GM12873 (cell line): ENCODE measurements around the gene ACTL6B.

Experiments
- TF ChIP-seq, protein P1 (sequence below): IDR thresholded peaks from 2 replicates; pipeline ENCODE4 v1.5.1; 2012; ENCODE audit warnings: low read depth, mild to moderate bottlenecking, moderate library complexity, low read length, control low read depth; ENCODE audit not compliant: insufficient read depth; ENCODE audit errors: missing control alignments

ACTL6B gene

GRCh38 chr7:100676501-100677306 is 20.5 kb upstream of the ACTL6B start:
- TF ChIP-seq, protein P1, sequence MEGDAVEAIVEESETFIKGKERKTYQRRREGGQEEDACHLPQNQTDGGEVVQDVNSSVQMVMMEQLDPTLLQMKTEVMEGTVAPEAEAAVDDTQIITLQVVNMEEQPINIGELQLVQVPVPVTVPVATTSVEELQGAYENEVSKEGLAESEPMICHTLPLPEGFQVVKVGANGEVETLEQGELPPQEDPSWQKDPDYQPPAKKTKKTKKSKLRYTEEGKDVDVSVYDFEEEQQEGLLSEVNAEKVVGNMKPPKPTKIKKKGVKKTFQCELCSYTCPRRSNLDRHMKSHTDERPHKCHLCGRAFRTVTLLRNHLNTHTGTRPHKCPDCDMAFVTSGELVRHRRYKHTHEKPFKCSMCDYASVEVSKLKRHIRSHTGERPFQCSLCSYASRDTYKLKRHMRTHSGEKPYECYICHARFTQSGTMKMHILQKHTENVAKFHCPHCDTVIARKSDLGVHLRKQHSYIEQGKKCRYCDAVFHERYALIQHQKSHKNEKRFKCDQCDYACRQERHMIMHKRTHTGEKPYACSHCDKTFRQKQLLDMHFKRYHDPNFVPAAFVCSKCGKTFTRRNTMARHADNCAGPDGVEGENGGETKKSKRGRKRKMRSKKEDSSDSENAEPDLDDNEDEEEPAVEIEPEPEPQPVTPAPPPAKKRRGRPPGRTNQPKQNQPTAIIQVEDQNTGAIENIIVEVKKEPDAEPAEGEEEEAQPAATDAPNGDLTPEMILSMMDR = no peak

GRCh38 chr7:100675581-100676350 is 19.5 kb upstream of the ACTL6B start:
- TF ChIP-seq, protein P1 = no peak

GRCh38 chr7:100675105-100675451 is 18.8 kb upstream of the ACTL6B start:
- TF ChIP-seq, protein P1 = no peak

DNA sequence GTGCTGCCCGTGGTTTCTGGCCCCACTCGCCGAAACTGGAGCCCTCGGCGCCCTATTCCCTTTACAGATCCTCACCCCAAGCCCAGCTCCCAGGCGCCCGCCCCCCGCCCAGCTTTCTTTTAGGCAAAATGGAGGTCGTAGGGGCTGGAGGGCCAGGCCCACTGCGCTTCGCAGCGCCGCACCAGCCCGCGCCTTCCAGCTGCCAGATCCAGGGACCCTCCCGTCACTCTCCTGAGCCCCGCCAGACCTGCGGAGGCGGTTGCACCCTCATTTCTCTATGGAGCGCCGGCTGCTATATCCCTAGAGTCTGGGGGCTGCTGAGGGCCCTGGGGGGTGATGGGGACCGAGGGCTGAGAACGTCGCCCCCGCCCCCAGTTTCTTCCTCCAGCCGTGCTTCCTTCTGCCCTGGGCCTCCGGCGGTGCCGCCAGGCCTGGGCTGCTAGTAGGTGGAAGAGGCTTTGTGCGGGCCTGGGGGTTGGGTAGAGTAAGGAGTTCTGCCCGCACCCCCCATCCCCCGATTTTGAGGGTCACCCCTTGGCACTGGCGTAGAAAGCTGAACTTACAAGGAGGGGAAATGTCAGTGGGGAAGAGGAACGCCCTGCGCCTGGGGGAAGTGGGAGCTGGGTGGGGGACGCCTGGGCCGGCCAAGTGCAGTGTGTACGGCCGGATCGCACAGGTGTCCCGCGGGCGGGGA is 18.3 kb upstream of the ACTL6B start:
- TF ChIP-seq, protein P1 = no peak

- TF ChIP-seq, protein P1 = no peak
These were observed 17.7 kb upstream of the ACTL6B start for GRCh38 chr7:100673942-100674410.

DNA sequence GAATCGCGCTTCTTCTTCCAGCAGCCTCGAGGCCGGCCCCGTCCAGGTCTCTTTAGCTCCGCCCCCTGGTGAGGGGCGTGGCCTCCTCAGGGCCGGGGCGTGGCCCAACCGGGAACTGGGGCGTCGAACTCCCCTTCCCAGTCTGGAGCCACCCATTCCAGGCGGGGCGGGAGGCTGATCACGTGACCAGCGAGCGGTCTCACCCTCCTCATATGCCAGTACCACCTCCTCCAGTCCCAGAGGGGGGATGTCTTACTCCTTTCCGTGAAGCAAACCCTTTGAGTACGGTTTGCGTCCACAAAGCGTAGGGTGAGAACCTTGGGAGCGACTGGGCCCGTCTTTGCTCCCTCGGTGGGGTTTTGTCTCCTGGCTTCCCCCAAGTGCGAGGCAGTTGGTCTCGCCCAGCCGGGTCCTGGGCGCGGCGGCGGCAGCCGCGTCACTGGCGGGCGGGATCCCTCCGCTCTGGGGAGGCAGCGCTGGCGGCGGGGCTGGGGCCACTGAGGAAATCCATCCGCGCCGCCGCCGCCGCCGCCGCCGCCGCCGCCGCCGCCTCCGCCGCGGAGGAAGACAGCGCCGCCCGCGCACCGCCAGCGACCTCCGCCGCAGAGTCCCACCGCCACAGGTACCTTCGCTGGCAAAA is 17.2 kb upstream of the ACTL6B start, which contains the start of gene GNB2:
TSS of gene GNB2 (plus strand) at position 439 of the 640 bp plus-strand sequence. CDS start 2,526 bp downstream, outside the sequence.
- TF ChIP-seq, protein P1 = no peak
